Activated naive CD8-positive, alpha-beta T cell treated with anti-CD3 and anti-CD28 coated beads for 36 hours (primary cell): Measurements from ENCODE around the gene PYGB. TPM values are rescaled to one million over a fixed set of nuclear protein-coding genes. Genes with fewer than 3 reads are reported as not detected.
A peak's percentile ranks its signal among the peaks of the same experiment; 100 is the strongest.
"Not testable (repeated sequence)": the region's sequence is repeated elsewhere in the genome, so short reads cannot be mapped to it uniquely, and the experiment has no call there.

ENCODE experiments used
- DNase-seq: peaks from one replicate; pipeline ENCODE4 v3.0.0; 2021
- H3K27ac Mint-ChIP-seq: one replicate; pipeline ENCODE4 v1.8.0; 2022; ENCODE audit warnings: mild to moderate bottlenecking, moderate library complexity, mixed read lengths
- H3K27me3 Mint-ChIP-seq: one replicate; pipeline ENCODE4 v1.8.0; 2022; ENCODE audit warnings: mild to moderate bottlenecking, mixed read lengths
- H3K36me3 Mint-ChIP-seq: one replicate; pipeline ENCODE4 v1.8.0; 2021; ENCODE audit warnings: mild to moderate bottlenecking, mixed read lengths
- H3K4me1 Mint-ChIP-seq: one replicate; pipeline ENCODE4 v1.8.0; 2021; ENCODE audit warnings: mixed read lengths
- H3K4me3 Mint-ChIP-seq: one replicate; pipeline ENCODE4 v1.8.0; 2022; ENCODE audit warnings: mild to moderate bottlenecking, moderate library complexity, mixed read lengths
- H3K9me3 Mint-ChIP-seq: one replicate; pipeline ENCODE4 v1.8.0; 2022; ENCODE audit warnings: mixed read lengths
- total RNA-seq, 2 experiments: library from RNA; stranded (reverse); gene quantifications; one replicate each; pipeline ENCODE4 v1.2.3, GENCODE V29; 2021

PYGB gene
- total RNA-seq, 2 experiments from 2014 or later: 30.3 to 31.0 TPM

GRCh38 chr20:25234009-25234849, 13.7 kb upstream of the PYGB start:
- not testable (repeated sequence) for H3K4me3 Mint-ChIP-seq, DNase-seq, H3K36me3 Mint-ChIP-seq, H3K27ac Mint-ChIP-seq, H3K9me3 Mint-ChIP-seq
- peaks cover 10% of the 10 kb centered on the region for H3K27me3 Mint-ChIP-seq
- H3K4me1 Mint-ChIP-seq: peaks cover 12% of the 10 kb centered on the region

DNA sequence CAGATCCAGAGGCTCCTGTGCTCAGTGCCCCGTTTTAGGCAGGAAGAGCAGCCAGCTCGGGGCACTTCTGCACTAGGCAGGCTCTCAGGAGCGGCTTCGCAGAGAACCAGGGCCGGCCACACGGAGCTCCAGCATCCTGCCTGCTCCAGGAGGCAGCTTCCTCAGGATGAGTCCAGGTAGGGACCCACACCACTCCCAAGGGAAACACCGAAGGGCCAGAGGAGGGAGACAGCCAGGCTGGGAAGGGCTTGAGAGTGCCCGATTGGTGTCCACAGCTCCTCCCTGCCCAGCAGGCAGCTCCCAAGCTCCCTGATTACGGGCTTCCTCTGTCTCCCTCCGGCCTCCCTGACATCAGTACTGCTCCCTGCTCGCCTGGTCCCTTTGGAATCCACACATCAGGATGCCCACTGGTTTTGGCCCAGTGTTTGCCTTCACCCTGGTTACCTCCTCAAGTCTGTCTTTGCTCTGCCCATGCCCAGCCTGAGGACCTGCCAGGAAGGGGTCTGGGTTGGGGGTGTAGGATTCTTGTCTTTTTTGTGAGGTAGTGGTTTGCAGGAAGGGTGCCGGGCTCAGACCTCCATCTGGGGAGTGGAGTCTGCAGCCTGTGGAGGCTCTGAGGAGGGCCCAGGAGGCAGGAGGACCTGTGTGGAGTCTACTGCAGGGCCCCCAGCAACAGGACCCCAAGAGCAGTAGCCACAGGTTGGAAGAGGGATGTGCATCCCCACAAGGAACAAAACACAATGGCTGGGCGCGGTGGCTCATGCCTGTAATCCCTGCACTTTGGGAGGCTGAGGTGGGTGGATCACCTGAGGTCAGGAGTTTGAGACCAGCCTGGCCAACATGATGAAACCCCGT, 11.2 kb upstream of the PYGB start:
- Mint-ChIP-seq H3K4me1 (peaks cover 16% of the 10 kb centered on the region), H3K4me3 (no peak overlapping the region), H3K27ac (peak overlapping the region; percentile 56), H3K9me3 (no peaks in the 10 kb centered on the region), H3K27me3 (peaks cover 18% of the 10 kb centered on the region), H3K36me3 (peaks cover 3% of the 10 kb centered on the region)
- no peak for DNase-seq

DNA sequence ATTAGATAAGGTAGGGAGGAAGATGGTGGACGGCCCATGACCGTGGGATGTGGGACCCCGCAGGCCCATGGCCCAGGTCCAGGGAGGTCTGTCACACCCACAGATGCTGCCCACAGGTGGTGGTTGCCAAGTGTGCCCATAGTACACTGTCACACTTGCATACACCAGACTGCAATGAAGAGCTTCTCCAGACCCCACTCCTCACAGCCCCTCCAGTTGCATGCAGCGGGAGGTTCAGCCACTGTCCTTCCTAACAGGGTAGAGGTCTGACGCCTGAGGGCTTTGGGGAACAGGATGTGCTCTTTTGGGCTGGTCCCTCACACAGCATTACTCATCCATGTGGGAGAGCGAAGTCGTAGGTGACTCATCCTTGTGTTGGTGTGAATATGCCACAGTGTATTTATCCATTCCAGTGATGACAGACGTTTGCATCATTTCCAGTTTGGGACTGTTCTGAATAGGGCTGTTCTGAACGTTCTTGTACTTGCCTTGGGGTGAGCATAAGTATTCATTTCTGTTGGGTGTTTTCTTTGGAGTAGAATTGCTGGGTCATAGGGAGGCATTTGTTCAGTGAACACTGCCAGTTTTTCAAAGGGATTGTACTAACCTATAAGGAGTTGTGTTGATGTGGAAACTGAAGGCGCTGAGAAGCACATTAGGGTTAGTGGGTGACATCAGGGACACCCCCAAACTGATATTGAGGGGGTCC, 10.1 kb upstream of the PYGB start:
- H3K27me3 Mint-ChIP-seq: peaks cover 28% of the 10 kb centered on the region
- peaks cover 16% of the 10 kb centered on the region for H3K4me1 Mint-ChIP-seq
- peak; percentile 77 for DNase-seq
- H3K27ac Mint-ChIP-seq: peak overlapping the region; percentile 92
- peaks cover 3% of the 10 kb centered on the region for H3K36me3 Mint-ChIP-seq
- no peaks in the 10 kb centered on the region for H3K9me3 Mint-ChIP-seq
- peak overlapping the region; percentile 54 for H3K4me3 Mint-ChIP-seq

GRCh38 chr20:25238319-25239037, 9.4 kb upstream of the PYGB start:
- H3K4me3 Mint-ChIP-seq: peak overlapping the region; percentile 54
- H3K36me3 Mint-ChIP-seq: peaks cover 3% of the 10 kb centered on the region

GRCh38 chr20:25239387-25240370, 8.2 kb upstream of the PYGB start:
- peaks cover 16% of the 10 kb centered on the region for H3K4me1 Mint-ChIP-seq
- DNase-seq: no peak

More at GRCh38 chr20:25238319-25239037, 9.4 kb upstream of the PYGB start:
- H3K27me3 Mint-ChIP-seq: peaks cover 28% of the 10 kb centered on the region
- no peak for DNase-seq
- H3K4me1 Mint-ChIP-seq: peaks cover 16% of the 10 kb centered on the region
- no peaks in the 10 kb centered on the region for H3K9me3 Mint-ChIP-seq
- peak overlapping the region; percentile 92 for H3K27ac Mint-ChIP-seq

DNA sequence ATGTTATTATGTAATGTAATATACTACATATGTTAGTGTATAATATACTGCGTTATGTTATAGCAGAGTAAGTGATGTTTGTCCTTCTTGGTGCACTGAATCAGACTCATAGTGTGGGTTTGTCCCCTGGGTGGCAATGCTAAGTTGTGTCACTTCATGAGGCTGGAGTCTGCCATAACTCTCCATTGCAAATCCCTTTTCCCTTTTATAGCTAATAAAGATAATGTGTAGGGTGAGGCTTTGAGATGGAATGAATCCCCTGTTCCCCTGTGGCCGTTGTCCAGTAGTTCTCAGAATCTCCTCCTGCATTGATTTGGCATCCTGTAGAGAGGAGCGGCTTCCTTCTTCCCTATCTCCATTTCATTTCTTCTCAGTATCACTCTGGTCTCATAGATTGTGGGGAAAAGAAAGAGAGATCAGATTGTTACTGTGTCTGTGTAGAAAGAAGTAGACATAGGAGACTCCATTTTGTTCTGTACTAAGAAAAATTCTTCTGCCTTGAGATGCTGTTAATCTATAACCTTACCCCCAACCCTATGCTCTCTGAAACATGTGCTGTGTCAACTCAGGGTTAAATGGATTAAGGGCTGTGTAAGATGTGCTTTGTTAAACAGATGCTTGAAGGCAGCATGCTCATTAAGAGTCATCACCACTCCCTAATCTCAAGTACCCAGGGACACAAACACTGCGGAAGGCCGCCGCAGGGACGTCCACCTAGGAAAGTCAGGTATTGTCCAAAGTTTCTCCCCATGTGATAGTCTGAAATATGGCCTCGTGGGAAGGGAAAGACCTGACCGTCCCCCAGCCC, 6.8 kb upstream of the PYGB start:
- not testable (repeated sequence) for H3K9me3 Mint-ChIP-seq, H3K4me3 Mint-ChIP-seq, H3K36me3 Mint-ChIP-seq, H3K27ac Mint-ChIP-seq, DNase-seq
- Mint-ChIP-seq H3K27me3 (peaks cover 17% of the 10 kb centered on the region), H3K4me1 (peaks cover 16% of the 10 kb centered on the region)

More at GRCh38 chr20:25239387-25240370, 8.2 kb upstream of the PYGB start:
- H3K27me3 Mint-ChIP-seq: peaks cover 24% of the 10 kb centered on the region
- H3K36me3 Mint-ChIP-seq: peaks cover 5% of the 10 kb centered on the region
- no peaks in the 10 kb centered on the region for H3K9me3 Mint-ChIP-seq
- H3K4me3 Mint-ChIP-seq: no peak overlapping the region
- H3K27ac Mint-ChIP-seq: peak overlapping the region; percentile 92

DNA sequence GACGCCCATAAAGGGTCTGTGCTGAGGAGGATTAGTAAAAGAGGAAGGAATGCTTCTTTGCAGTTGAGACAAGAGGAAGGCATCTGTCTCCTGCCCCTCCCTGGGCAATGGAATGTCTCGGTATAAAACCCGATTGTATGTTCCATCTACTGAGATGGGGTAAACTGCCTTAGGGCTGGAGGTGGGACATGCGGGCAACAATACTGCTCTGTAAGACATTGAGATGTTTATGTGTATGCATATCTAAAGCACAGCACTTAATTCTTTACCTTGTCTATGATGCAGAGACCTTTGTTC, 6.3 kb upstream of the PYGB start:
- H3K36me3 Mint-ChIP-seq, H3K4me3 Mint-ChIP-seq, H3K27ac Mint-ChIP-seq, DNase-seq, H3K9me3 Mint-ChIP-seq: not testable (repeated sequence)
- H3K4me1 Mint-ChIP-seq: peaks cover 21% of the 10 kb centered on the region
- H3K27me3 Mint-ChIP-seq: peaks cover 22% of the 10 kb centered on the region

GRCh38 chr20:25242231-25242630, 5.7 kb upstream of the PYGB start:
- H3K9me3 Mint-ChIP-seq: no peaks in the 10 kb centered on the region
- DNase-seq: no peak
- H3K4me3 Mint-ChIP-seq: no peak overlapping the region
- no peak overlapping the region for H3K27ac Mint-ChIP-seq
- peaks cover 24% of the 10 kb centered on the region for H3K27me3 Mint-ChIP-seq
- H3K36me3 Mint-ChIP-seq: peaks cover 5% of the 10 kb centered on the region
- H3K4me1 Mint-ChIP-seq: peaks cover 27% of the 10 kb centered on the region

DNA sequence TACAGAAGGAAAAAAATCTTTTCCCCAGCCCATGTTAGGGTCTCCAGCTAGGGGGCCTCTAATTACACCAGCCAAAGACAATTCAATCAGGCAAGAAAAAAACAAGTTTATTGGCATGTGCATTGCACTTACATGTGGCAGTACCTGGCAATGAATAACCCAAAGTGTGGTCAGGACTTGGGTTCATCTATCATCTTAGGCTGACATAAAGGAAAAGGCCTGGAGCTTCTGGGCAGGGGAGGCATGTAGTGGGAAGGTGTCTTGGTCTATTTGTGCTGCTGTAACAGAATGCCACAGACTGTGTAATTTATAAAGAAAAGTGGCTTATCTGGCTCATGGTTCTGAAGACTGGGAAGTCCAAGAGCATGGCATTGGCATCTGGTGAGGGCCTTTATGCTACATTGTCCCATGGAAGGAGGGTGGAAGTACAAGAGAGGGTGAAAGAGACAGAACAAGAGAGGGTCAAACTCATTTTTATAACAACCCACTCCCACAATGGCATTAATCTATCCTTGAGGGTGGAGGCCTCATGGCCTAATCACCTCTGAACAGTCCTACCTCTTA, 4.4 kb upstream of the PYGB start:
- Mint-ChIP-seq H3K9me3 (no peaks in the 10 kb centered on the region), H3K36me3 (peaks cover 4% of the 10 kb centered on the region), H3K4me3 (no peak overlapping the region), H3K27ac (no peak overlapping the region), H3K27me3 (peaks cover 24% of the 10 kb centered on the region), H3K4me1 (peaks cover 20% of the 10 kb centered on the region)
- no peak for DNase-seq

DNA sequence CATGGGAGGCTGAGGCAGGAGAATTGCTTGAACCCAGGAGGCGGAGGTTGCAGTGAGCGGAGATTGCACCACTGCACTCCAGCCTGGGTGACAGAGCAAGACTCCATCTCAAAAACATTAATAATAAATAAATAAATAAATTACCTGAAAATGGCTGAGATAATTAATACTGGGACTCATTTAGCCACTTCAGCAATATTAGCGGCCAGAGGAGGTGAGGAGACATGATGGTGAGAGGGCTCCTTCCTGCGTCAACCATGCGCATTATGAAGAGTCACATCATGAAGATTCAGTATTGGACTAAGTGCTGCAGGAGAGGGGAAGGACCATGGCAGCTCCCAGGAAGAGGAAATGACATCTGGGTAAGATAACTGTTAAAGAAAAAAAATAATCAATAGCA, 2.9 kb upstream of the PYGB start:
- DNase-seq: no peak
- Mint-ChIP-seq H3K36me3 (peaks cover 2% of the 10 kb centered on the region), H3K9me3 (no peaks in the 10 kb centered on the region), H3K4me3 (no peak overlapping the region), H3K27me3 (peaks cover 24% of the 10 kb centered on the region), H3K4me1 (peaks cover 23% of the 10 kb centered on the region), H3K27ac (no peak overlapping the region)

DNA sequence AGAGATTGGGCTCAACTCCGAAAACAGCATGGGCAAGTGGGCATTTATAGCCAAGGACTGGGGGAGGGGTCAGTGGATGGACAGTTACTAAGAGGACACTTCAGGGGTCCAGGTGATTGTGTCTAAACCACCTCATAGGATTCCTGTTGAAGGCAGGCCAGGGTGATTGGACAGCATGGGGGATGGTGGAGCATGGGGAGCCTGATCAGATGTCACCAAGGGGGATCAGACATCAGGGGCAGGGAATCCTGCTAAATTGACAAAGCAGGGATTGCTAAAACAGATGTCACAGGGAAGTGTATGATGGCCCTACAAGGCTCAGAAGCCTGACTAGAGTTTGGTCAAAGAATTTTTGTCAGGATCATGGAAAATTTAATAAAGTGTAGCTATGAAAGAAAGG, 2.4 kb upstream of the PYGB start:
- no peak overlapping the region for H3K4me3 Mint-ChIP-seq
- peaks cover 24% of the 10 kb centered on the region for H3K27me3 Mint-ChIP-seq
- peaks cover 2% of the 10 kb centered on the region for H3K36me3 Mint-ChIP-seq
- DNase-seq: no peak
- H3K27ac Mint-ChIP-seq: no peak overlapping the region
- peaks cover 27% of the 10 kb centered on the region for H3K4me1 Mint-ChIP-seq
- H3K9me3 Mint-ChIP-seq: no peaks in the 10 kb centered on the region

GRCh38 chr20:25246182-25246999, 1.5 kb upstream of the PYGB start:
- DNase-seq: no peak
- peaks cover 19% of the 10 kb centered on the region for H3K27me3 Mint-ChIP-seq
- H3K27ac Mint-ChIP-seq: peak overlapping the region; percentile 34
- H3K36me3 Mint-ChIP-seq: peaks cover 8% of the 10 kb centered on the region
- H3K9me3 Mint-ChIP-seq: no peaks in the 10 kb centered on the region
- H3K4me3 Mint-ChIP-seq: peak overlapping the region; percentile 90
- H3K4me1 Mint-ChIP-seq: peaks cover 37% of the 10 kb centered on the region
